SW 1271 (cell line): ENCODE measurements around the gene HSD17B8.
A peak's percentile ranks its signal among the peaks of the same experiment; 100 is the strongest.

Experiments
- DNase-seq, 2 experiments: peaks; one replicate each; lab custom pipeline; 2025; lab: John Stamatoyannopoulos, UW

HSD17B8 gene

DNA sequence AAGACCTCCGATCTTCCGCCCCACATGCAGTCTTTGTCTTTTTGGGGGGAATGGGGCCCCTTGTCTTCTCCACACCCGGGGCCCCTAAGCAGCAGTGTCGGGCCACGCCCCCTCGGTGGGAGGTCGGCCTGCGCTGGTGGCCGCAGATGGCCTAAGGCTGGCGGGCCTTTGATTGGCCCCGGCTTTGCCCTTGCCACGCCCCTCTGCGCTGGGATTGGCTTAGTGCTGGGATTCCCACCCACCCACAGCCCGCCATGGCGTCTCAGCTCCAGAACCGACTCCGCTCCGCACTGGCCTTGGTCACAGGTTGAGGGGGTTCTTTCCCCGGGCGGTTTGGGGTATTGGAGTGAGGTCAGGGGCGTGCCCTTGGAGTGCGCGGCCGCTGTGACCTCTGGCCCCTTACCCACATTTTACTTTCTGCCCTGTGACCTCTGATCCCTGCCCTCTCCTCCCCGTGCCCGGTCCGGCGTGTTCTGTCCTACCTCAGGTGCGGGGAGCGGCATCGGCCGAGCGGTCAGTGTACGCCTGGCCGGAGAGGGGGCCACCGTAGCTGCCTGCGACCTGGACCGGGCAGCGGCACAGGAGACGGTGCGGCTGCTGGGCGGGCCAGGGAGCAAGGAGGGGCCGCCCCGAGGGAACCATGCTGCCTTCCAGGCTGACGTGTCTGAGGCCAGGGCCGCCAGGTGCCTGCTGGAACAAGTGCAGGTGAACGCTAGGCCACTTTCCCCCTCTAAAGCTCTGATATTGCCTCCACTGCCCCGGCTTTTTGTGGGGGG is at the start of gene HSD17B8:
TSS of gene HSD17B8 (plus strand) at position 241 of the 776 bp plus-strand sequence. CDS start at position 255, 14 bp downstream.
- DNase-seq, result peak; percentile 54 to 81

DNA sequence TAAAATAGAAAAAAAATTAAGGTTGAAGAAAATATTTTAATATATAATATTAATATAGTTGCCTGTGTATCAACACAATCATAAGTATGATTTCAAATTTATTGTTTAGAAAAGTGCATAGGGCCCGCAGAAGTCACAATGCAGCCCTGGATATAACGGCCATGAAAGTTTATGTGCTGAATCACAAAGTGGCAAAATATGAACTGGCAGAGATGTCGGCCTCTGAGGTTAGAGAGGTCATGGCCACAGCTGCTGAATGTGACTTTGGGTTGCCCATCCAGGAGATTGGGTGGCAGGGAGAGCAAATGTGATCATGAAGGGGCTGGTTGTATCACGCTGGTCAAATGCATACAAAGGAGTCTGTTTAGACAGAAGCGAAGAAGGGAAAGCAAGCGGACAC is 47.9 kb upstream of the HSD17B8 start:
- no peak for DNase-seq

GRCh38 chr6:33156964-33157363 is 47.5 kb upstream of the HSD17B8 start:
- no peak for DNase-seq

- no peak for DNase-seq
These were observed 44.4 kb upstream of the HSD17B8 start for GRCh38 chr6:33160096-33160495.

DNA sequence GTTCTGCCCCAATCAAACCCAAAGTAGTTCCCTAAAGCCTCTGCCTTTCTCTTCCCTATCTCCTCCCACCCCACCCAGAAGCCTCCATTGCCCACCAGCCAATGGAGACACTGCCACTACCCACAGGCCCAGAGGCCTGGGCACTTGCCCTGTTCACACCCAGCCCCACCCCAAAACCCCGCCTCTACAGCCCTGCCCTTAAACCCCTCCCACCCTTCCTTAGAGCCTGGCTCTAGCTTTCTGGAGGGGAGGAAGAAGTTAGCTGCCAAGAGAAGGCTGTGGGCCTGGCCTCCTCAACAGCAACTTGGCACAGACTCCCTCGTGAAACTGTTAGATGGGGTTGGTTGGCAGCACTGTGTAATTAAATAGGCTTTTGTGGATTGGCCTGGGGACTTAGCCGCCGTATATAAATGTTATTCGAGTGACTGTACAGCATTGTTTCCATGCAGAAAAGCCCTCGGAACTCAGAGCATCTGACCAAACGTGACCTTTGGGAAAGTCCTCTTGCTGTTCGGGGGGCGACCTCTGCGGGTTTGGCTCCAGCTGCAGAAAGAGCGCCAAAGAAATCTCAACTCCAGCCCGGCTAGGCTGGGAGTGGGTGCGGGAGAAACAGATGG is 43.6 kb upstream of the HSD17B8 start:
- DNase-seq, result peak in 1 of 2 experiments; percentile 51

GRCh38 chr6:33161354-33162331 is 42.8 kb upstream of the HSD17B8 start:
- DNase-seq, result peak in 1 of 2 experiments; percentile 52

DNA sequence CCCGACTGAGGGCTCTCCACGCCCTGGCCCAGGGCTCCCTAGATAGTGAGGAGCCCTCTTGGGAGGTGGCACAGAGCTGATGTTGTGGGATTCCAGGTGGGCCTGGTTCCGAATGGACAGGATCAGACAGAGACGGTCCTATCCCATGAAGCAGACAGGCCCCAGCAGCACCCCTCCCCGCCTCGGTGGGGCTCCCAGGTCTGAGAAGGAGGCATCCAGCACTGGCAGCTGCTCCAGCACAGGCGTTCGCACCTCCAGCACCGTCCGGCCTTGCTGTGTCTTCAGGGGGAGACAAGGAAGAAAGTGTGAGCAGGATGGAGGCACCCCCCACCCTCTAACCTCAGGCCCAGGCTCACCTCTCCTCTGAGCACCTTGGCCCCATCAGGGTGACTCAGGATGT is 40.9 kb upstream of the HSD17B8 start:
- no peak for DNase-seq

DNA sequence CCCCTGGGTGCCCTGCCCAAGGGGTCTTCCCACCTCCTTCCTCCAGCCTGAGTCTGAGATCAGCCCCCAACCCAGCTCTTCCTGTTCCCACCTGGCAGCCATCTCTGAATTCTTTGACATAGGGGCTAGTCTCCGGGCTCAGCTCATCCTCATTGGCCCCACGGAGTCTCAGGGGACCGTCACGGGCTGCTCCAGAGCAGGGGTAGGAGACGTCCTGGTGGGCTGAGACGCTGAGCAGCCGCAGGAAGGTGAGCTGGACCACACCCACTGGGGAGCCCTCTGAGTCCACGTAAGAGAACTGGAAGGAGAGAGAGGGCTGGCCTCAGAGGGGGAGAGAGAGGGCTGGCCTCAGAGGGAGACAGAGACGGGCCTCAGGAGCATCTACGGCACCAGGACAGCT is 40.3 kb upstream of the HSD17B8 start:
- no peak for DNase-seq

DNA sequence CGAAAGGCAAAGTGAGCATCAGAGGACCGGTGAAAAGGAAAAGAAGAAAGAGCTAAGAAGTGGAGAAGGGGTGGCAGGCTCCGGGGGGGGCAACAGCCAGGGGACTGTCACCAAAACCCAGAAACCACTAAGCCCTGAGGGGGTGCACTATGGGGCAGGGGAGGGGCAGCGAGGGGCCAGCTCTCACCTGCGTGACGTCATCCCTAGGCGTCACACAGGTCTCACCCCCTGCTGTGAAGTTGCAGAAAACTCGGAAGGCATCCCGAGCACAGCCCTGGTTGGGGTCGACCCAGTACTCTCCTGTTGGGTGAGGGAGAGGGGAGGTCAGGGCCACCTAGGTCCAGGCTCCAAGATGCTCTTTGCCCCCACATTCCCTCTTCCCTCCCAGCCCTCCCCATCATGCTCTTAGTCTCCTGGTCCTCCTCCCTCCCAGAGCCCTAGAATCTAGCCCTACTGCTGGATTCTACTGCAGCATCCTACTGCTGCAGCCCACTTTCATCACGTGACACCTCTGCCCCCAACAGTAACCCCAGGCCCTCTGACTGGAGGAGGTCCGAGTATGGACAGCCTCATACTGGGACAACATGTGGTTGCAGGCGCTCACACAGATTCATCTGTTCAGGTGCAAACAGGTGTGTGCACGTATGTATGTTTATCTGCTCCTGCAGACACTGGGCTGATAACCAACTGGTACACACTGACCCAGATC is 39.6 kb upstream of the HSD17B8 start:
- no peak for DNase-seq

GRCh38 chr6:33165581-33166258 is 38.7 kb upstream of the HSD17B8 start:
- no peak for DNase-seq

DNA sequence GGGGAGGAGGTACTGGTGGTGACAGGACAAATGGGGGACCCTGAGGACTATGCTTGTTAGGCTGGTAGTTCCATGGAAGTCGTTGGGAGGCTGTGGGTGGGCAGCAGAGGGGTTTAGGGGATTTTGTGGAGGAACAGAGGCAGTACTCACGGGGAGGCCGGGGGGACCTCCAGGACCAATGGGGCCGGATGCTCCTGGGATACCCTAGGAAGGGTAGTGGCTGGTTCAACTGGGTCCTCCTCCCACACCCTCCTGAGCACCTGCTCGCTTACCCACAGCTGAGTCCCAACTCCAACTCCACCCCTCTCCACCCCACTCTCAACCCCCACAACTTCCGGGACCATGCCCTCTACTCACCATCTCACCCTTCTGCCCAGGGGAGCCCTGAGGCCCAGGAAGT is 38.1 kb upstream of the HSD17B8 start:
- no peak for DNase-seq

DNA sequence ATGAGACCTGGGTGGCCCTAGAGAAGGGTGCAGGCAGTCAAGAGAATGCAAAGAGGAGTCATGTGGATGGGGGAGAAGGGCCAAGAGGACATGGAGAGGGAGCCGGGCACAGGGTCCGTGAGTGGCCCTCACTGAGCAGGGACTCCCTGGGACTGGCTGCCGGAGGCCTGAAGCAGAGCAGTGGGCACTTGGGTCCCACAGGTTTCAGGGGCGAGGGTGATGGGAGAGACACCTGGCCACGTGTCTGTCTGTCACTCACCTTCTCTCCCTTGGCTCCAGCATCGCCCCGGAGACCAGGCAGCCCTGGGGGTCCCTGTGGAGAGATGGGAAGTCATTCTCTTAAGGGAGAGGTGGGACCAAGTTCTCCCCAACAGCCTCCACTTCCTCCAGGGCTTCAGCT is 37.6 kb upstream of the HSD17B8 start:
- DNase-seq, result no peak

DNA sequence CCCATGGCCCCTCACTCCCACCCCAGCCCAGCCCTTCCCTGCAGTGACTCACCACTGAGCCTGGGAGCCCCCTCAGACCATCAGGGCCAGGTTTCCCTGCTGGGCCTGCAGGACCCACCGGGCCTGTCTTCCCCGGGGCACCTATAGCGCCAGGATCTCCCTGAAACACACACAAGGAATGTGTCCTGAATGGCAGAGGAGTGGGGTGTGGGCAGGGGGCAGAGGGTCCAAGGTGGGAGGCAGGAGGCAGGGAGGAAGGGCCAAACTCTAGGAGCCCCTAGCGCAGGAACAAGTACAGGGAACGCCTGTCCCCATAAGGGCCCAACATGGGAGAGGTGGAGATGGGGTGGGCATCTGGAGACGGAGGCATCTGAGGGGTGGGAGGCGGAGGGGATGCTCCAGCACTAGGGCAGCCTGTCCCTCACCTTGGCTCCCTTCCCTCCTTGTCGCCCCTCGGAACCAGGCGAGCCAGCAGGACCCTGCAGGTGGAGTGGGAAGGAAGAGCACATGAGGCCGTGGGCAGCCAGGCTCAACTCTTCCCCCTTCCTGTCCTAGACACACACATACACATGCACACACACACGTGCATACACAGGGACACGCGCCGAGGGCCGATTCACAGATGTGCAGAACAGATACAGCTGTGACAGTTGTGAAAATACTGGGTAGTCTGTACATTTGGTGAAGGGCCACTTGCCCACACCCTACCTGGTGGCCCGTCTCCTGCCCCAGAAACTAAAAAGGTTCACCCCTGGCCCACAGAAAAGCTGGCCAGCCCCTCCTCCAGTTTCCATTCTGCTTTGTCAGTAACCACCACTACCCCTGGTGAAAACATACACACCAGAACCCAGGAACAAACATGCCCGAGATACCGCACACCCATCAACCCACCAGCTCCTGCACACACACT is 36.8 kb upstream of the HSD17B8 start:
- no peak for DNase-seq

GRCh38 chr6:33168284-33168601 is 36.2 kb upstream of the HSD17B8 start:
- DNase-seq, result no peak

DNA sequence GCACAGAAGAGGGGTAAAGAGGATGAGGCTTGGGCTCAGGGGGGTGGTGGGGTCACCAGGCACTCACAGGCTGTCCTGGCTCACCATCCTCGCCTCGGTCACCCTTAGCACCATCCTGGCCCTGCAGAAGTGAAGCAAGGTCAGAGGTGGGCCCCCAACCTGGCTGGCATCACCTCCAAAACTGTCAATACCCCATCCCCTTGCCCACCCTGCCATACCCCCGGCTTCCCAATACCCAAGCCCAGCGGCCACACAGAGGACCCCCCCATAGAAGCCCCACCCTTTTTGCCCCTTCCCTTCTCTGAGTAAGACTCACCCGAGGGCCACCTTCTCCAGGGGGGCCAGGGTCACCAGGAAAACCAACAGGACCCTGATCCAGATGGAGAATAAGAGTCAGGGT is 35.8 kb upstream of the HSD17B8 start:
- no peak for DNase-seq

DNA sequence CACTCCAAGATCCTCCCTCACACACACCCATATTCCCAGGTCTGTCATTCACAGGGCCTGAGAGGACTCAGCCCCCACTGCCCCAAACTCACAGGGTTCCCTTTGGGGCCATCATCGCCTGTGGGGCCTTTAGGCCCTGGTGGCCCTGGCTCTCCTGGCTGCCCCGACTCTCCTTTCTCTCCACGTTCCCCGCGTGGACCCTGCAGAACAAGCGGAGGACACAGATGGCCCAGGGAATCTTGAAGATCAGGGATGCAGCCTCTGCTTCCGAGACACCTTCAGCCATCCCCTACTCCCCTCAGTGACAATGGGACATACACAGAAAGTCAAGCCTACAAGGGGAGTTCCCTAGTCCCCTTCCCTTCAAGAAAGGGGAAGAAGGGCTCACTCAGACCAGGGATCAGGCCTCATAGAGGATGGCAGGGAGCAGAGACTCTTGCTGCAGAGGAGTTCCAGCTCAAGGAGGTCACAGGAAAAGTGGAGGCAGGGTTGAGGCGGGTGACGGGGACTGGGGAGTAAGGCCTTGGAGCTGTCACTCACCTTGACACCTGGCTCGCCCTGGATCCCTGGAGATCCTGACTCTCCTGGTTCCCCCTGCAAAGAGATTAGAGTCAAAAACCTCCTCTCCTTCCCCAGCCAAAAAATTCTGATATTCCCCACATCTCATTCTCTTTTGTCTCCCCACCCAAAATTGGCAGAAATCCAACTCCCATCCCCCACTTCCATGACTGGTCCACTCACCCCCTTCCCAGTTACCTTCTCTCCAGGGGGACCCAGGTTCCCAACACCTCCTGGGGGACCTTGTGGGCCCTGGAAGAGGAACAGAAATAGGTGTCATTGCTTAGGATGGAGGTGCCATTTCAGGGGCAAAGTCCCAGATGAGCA is 34.9 kb upstream of the HSD17B8 start:
- no peak for DNase-seq

- no peak for DNase-seq
These were observed 34.1 kb upstream of the HSD17B8 start for GRCh38 chr6:33170176-33171015.
